DMS153 (cell line): Measurements from ENCODE around the gene GLS2.
"Not testable (repeated sequence)": the region's sequence is repeated elsewhere in the genome, so short reads cannot be mapped to it uniquely, and the experiment has no call there.

Experiments
- DNase-seq: peaks from one replicate; lab custom pipeline; 2025; lab: John Stamatoyannopoulos, UW

The GLS2 gene

DNA sequence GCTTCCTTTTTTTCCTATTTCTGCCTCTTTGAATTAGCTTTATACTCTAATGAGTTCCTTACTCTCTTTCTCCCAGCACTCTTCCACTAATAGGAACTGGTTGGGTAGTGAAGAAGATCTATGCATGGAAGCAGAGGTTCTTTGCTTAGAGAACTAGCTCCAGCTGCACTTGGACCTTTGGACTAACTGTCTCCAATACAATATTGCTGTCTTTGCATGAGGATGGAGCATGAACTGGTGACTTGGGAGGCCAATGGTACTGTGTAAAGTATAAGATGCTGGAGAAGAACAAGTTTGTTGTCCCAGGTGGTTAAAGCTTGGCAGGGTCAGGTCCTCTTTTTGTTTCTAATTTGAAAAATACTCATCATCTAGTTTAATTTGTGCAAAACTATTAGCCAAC, 2.4 kb upstream of the GLS2 start:
- DNase-seq = no peak

DNA sequence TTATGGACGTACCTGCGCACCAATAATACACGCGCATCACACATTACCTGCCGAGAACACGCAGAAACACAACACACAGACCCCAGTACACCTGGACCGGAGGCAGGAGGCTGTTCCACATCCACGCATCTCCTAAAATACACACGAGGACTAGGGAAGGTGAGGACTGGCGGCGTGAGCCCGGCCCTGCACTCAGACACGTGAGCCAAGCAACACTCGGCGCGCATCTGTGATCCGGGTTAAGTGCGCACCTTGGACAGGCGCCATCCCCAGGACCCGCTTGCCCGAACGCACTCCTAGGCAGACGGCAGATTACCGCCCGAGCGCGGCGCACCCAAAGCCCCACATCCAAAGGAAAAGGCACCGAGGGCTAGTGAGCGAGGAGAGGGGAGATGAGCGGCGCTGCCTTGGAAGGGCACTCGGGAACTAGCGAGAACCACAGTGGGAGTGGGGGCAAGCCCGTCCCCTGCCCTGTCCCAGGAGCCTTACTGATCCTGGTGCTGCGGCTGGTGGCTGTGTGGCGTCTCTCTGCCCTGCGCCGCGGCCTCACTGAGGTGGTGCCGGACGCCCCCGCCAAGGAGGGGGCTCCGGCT, 417 bp downstream of the GLS2 start:
- DNase-seq = no peak

DNA sequence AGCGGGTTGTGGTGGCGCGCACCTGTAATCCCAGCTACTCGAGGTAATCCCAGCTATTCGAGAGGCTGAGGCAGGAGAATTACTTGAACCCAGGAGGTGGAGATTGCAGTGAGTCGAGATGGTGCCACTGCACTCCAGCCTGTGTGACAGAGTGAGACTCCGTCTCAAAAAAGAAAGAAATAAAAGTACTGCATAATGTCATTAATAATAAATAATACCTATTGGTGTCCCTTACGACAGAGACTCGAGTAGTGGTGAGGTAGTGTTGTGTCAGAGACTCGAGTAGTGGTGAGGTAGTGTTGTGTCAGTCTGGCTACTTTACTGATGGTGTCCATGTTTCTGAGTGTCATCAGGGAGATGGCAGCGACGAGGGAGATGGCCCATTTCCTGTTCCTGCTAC, 1.3 kb downstream of the GLS2 start:
- no peak for DNase-seq

DNA sequence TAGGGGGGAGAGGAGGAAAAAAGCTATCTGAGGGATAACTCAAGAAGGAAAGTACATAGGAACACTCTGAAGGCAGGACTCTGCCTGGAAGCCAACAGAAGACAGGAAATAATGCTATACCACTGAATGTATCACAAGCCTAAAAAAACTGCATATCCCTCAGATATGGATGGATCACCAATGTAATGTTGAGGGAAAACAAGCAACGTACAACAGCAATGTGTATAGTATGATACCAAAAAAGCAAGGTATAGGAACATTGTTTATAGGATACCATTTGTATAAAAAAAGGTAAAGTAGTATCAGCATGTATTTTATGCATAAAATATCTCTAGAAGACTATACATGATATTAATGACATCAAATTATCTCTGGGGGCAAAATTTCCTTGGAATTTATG, 3.4 kb downstream of the GLS2 start:
- DNase-seq = no peak

DNA sequence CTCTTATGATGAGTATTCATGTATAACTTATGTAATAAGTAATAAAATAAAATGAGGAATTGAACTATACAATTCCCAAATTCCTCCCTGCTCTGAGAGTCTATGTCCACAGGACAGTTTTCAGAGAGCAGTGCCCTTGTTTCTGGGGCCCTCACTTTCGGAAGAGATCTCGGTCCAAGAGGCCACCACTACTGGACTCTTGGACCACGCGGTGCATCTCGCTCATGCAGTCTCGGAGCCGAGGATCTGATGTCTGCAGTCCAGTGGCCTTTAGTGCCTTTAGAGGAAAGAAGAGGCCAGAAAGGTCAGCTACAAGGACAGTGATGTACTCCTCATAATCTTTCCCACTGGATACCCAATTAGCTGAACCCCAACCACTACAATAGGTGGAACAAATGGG, 8.3 kb downstream of the GLS2 start:
- no peak for DNase-seq

DNA sequence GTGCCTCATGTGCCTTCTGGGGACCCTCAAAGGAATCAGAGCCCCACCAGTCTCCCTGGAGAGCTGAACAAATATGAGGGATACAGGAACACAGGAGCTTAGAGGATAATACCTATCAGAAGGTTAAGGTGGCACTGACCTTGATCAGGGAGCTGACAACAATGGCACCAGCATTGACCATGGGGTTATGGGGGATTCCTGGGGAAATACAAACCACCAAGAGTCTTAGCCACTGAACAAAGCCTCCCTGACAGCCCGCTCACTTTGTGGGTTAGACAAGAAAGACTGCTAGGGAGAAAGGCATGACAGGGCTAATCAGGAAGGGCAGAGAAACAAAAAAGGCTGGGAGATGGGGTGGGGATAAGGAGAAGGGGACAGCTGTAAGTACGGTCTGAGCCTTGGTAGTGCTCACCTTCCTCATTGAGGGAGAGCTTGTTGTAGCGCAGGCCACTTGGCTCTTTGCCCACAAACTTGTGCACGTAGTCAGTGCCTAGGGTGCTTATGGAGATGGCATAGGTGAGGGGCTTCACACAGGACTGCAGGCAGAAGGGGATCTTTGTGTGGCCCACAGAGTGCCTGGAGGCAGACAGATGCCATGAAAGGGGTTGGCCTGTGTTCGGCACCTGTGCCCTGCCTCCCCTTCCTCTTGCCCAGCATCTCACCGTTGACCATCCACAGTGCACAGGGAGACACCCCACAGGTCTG, 10.3 kb downstream of the GLS2 start:
- DNase-seq = no peak

DNA sequence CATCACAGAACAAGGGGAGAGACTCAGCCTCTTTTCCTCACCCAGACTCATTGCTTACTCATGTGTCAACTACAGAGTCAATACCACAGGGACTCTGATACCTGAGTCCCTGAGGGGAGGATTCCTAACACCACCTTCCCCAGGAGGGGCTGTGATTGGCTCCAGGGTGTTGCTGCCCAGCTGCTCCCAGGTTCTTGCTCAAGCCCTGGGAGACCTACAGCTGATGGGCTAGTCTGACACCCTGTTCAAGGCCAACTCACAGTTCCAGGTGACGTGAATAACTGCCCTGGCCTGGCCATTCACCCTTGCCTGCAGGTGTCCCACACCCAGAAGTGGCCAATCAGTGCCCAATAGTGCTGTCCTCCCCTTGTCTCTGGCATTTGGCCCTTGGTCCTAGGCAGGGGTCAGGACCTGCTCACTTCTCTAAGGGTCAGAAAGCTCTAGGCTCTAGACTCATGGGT, 11.0 kb downstream of the GLS2 start:
- no peak for DNase-seq

DNA sequence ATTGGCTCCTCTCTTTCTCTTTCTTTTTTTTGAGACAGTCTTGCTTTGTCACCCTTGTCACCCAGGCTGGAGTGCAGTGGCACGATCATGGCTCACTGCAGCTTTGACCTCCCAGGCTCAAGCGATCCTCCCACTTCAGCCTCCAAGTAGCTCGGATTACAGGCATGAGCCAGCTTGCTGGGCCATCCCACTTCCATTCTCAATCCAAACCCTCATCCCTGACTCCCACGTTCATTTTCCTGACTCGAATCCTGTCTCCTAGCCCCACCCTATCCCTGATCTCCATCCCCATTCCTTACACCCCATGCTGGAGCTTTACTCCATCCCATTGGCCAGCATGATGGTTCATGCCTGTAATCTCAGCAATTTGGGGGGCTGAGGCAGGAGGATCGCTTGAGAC, 11.8 kb downstream of the GLS2 start:
- DNase-seq = no peak

DNA sequence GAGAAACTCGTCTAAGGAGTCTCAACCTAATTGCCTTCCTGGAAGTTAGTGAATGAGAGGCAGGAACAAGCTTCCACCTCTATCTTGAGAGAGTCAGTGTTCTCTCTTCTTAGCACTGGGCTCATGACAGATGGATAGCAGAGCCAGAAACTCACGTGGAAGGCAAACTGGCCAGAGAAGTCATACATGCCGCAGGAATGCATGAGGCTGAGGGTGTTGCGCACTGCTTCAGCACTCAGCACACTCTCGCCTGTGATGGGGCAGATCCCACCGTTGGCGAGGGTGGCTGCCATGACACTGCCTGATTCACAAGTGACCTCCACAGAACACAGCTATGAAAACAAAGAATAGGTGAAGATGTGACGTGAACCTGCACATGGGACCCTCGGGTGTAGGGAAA, 13.6 kb downstream of the GLS2 start:
- DNase-seq = no peak

DNA sequence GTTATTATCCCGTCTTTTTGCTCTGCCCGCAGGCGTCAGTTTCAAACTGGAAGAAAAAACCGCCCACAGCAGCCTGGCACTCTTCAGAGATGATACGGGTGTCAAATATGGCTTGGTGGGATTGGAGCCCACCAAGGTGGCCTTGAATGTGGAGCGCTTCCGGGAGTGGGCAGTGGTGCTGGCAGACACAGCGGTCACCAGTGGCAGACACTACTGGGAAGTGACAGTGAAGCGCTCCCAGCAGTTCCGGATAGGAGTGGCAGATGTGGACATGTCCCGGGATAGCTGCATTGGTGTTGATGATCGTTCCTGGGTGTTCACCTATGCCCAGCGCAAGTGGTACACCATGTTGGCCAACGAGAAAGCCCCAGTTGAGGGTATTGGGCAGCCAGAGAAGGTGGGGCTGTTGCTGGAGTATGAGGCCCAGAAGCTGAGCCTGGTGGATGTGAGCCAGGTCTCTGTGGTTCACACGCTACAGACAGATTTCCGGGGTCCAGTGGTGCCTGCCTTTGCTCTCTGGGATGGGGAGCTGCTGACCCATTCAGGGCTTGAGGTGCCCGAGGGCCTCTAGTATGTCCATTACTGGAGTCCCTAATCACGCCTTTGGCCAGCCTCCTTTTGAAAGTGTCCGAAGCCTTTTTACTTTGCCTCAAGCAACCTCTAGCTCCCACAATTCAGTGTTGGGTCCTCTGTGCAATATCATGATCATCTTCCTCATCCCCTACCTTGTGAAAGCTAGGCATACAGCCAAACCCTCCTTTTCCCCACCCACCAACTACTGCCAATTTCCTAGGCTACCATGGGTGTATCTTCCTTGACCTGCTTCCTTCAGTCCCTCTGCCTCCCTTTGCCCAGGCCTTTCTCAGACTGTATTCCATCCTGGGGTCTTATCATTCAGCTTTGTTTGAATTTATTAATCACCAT, 18.7 kb downstream of the GLS2 start:
- DNase-seq = no peak

DNA sequence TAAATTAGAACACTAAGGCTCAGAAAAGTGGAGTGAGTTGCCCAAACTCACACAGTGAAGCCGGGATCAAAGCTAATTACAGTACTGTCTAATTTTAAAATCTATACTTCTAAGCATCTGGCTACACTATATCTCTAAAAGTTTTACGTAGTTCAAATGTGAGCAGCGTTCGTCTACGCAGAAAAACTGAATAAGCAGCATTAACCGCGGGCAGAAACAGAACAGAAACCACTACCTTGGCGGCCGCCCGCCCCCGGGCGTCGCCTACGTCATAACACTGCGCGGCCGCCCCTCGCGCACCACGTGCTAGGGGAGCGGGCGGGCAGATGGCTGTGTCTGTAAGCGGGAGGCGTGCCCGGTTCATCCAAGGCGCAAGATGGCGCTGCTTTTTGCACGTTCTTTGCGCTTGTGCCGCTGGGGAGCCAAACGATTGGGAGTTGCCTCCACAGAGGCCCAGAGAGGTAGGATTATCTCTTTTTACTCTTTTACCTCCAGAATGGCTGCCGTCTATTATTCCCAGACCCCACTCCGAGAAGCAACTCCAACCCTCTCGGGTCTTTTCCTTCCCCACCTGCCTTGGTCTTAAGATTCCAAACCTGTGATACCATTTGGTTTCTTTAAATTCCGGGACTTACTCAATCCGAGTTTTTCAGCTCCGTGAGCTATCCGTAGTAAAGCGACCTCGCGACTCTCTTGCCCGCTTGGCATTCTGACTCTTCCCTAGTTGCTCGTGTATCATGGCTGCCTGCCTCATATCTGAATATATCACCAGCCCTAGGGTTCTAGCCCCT, 19.6 kb downstream of the GLS2 start, which contains the start of gene SPRYD4:
SPRYD4 (plus strand) TSS at position 363 of the 791 bp plus-strand sequence; CDS start at position 377, 14 bp downstream.
- peak; percentile 87 for DNase-seq

DNA sequence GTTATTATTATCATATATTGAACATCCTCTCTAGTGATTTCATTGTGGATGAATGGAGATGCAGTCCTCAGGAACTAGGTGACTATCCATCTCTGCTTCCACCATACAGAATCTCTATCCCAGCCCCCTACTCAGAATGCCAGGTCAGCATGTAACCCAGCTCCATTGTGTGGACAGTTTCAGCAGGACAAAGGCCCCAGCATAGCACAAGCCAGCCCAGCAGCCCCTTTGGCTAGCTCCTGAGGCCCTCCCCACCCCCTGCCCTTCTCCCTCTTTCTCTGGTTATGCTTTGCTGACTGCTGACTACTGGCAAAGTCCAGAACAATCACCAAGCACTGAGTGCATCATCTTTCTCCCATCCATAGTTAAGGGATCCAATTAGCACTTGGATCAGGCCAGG, 25.4 kb downstream of the GLS2 start:
- DNase-seq = no peak

DNA sequence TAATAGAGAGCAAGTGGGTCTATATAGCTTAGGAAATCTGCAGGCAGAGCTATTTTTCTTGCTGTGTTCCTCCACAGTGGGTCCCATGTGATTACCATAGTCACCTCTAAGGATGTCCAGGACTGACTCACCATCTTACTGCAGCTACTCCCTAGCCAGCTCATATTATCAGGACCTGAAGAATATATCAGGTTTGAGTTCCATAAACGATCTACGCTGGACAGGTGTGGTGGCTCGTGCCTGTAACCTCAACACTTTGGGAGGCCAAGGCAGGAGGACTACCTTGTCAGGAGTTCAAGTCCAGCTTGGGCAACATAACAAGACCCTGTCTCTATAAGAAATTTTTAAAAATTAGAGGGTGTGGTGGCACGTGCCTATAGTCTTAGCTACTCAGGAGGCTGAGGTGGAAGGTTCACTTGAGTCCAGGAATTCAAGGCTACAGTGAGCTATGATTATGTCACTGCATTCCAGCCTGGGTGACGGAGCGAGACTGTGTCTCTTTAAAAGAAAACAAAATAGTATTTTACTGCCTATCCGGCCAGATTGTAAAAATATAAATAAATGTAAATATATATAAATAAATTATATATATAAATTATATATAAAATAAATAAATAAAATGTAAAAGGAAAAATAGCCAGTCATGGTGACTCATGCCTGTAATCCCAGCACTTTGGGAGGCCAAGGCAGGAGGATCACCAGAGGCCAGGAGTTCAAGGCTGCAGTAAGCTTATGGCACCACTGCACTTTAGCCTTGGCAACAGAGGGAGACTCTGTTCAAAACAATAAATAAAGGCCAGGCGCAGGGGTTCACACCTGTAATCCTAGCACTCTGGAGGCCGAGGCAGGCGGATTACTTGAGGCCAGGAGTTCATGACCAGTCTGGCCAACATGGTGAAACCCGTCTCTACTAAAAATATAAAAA, 26.5 kb downstream of the GLS2 start:
- DNase-seq = no peak

DNA sequence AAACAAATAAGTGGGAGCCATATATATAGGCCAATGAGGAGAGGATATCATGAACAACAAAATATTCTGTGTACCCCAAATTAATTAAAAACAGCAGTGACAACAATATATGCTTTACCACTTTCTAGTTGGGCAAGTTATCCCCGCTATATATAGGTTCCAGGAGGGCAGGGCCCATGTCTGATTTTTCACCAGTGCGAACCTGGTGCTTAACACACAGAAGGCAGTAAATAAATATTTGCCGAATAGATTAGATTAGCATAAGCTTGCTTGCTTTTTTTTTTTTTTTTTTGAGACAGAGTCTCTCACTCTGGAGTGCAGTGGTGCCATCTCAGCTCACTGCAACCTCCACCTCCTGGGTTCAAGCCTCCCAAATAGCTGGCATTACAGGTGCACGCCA, 30.1 kb downstream of the GLS2 start:
- no peak for DNase-seq

DNA sequence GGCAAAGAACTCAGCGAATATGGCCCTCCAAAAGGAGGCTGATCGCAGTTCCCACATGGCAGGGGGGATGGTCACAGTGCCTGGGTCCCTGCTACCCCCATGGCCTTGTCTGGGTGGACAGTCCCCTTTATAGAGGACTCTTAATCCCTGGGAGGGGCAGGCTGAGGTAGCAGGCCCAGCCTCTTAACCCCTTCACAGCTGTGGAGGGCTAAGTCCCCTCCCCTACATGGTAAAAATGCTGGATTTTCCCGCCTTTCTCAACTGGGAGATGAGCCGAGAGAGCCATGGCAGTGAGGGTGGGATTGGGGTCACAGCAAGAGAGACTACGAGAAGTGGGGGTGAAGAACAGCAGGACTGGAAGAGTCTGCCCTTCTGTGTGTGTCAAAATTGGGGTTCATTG, 33.4 kb downstream of the GLS2 start, which contains the start of gene MIP:
MIP (minus strand) TSS at position 101 of the 400 bp plus-strand sequence; CDS start at position 57, 44 bp downstream.
- no peak for DNase-seq

DNA sequence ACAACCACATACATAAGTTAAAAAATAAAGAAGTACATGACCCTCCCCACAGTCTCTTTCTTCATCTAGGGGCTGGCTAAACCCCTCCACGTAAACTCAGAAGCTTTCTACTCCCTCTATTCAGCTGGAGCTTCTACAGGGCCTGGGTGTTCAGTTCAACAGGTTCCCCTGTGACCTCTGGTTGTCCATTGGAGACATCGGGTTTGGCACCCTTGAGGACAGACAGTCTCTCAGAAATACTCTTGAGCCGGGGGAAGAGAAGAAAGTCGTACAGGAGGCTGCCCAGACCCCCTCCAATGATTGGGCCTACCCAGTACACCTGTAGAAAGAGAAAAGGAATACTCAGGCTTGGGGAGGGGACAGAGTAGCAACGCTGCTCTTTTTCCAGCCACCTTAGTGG, 36.8 kb downstream of the GLS2 start:
- no peak for DNase-seq

DNA sequence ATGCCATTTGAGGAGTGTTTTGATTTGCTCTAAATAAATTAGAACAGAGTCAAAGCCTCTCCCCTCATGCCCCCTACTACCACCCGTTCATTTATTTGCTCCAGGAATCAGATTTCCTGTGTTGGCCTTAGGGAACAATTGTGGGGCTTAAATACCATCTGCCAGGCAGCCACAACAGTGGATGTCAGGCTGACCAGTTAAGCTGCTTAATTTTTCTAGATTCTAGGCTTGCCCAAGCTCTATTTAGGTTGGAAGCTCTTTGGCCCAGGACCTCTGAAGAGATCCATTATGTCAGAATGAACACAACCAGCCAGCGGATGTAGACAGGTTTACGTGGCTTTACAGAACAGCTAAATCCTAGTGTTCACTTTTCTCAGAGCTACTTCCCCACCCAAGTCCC, 37.7 kb downstream of the GLS2 start:
- DNase-seq = no peak

DNA sequence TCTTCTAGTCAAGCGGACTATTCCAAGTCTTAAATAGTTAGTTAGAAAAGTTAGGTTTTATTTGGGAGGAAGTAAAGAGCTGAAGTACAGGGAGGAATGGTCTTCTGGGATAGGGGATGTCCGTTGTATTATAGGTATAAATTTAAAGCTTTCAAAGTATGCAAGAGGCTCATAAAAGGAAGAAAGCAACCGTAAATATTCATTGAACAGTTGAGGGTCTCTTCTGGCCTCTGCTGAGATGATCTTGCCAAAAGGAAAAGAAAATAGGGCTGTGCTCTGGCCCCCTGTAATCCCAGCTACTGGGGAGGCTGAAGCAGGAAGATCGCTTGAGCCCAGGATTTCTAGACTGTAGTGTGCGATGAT, 38.4 kb downstream of the GLS2 start:
- DNase-seq = no peak

DNA sequence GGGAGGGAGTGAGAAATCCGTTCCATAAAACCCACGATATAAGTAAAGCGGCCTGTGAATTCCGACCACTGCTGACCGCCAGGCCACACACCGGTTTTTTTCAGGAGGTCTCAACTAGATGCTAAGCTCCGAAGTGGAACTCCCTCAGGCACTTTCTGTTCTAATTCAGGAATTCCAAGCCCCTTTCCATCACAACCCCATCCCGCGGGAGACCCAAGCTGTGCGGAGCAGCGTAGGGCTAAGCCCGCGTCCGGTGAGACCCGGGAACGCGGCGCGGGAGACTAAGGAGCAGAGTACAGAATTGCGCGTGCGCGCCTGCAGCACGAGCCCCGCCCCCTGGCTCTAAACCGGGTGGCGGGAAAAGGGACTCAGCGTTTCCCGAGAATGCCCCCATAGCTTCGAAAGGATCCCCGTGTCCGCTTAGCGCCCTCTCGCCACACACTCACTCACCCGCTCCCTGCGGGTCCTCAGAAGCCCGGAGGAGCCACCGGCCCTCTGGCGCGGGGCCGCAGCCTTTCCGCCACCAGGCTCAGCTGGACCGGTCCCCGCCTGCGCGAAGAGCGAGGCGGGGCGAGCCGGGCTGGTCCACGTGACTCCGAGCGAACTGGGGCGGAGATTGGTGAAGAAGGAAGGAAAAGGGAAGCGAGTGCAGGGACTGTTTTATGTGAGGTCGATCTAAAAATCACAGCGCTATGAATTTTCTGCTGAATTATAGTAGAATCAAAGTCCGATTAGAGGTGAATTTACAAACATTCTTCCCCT, 38.9 kb downstream of the GLS2 start, which contains the start of gene TIMELESS:
TIMELESS (minus strand) TSS at position 567 of the 762 bp plus-strand sequence. CDS start 15,256 bp downstream, outside the sequence.
- peak; percentile 87 for DNase-seq

DNA sequence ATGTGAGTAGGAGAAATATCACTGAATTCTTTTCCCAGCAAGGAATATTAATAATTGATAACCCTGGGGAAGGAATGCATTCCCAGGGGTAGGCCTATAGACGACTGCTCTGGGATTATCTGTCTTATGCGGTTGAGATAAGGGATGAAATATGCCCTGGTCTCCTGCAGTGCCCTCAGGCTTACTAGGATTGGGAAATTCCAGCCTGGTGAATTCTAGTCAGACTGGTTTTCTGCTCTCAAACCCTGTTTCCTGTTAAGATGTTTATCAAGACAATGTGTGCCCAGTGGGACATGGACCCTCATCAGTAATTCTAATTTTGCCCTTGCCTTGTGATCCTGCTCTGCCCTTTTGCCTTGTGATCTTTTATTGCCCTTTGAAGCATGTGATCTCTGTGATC, 44.8 kb downstream of the GLS2 start:
- not testable (repeated sequence) for DNase-seq
